Measurements from ENCODE around the gene SPTBN1. TPM values are rescaled to one million over a fixed set of nuclear protein-coding genes. Genes with fewer than 3 reads are reported as not detected.

Gene SPTBN1
- total RNA-seq, 4 donors from 2014 or later: 65.0 to 217 (median 85.3) TPM

DNA sequence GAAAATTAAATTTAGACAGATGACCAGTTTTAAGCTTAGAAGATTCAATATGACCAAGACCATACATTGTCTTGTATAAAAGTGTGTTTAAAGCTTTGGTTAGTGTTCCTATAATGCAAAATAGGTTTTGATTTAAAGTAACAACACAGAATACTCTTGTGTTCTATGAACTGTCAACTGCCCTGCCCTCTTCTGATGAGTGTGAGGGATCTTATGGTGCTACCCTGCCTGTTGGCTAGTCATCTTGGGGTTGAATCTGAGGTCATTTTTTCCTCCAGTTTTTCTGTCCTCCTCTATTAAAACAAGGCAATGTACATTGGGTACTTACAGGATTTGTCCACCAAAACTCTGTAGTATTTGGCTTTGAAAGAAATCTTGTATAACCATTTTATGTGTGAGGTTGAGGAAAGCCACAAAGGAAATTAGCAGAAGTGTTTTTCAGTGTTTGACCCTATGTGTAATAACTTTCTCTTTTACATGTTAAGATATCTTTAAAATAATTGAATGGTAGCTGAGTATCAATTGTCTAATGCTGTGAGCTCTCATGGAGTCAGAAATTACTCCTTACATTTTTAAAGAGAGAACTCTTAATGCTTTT, 129.1 kb downstream of the SPTBN1 start:
- no peaks in the 10 kb centered on the region for H3K9me3 ChIP-seq
- peaks cover 10 to 92% (median 44%) of the 10 kb centered on the region in 3 donors for H3K4me1 ChIP-seq
- H3K36me3 ChIP-seq: no peaks in the 10 kb centered on the region
- no peak for TF ChIP-seq POLR2A (IDR thresholded peaks at IDR 0.05)
- TF ChIP-seq, protein P1, sequence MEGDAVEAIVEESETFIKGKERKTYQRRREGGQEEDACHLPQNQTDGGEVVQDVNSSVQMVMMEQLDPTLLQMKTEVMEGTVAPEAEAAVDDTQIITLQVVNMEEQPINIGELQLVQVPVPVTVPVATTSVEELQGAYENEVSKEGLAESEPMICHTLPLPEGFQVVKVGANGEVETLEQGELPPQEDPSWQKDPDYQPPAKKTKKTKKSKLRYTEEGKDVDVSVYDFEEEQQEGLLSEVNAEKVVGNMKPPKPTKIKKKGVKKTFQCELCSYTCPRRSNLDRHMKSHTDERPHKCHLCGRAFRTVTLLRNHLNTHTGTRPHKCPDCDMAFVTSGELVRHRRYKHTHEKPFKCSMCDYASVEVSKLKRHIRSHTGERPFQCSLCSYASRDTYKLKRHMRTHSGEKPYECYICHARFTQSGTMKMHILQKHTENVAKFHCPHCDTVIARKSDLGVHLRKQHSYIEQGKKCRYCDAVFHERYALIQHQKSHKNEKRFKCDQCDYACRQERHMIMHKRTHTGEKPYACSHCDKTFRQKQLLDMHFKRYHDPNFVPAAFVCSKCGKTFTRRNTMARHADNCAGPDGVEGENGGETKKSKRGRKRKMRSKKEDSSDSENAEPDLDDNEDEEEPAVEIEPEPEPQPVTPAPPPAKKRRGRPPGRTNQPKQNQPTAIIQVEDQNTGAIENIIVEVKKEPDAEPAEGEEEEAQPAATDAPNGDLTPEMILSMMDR (IDR thresholded peaks at IDR 0.05): no peak
- DNase-seq: no peak
- peak overlapping the region in 2 of 4 donors; percentile 28 to 45 for H3K27ac ChIP-seq
- no peak overlapping the region for H3K4me3 ChIP-seq
- intact Hi-C loops (cut with DNase I): no loop called here
- no peaks in the 10 kb centered on the region for H3K27me3 ChIP-seq

DNA sequence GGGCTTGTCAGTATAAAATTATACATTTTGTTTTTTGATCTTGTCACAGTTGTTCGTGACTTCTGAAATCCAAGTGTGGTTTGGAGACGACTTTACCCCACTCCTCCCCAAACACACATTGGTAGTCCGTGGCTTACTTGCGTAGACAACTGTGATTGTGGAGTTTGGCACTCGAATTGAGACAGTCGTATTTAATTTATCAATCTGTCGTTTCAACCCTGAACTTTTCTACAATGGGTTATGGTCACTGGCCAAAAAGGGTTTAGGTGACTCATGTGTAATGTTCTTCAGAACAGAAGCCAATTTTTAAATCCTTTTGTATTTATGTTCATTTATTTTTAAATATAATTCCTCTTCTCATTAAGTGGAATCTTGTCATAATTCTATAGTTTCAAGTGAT, 129.9 kb downstream of the SPTBN1 start:
- intact Hi-C loops (cut with DNase I): no loop called here
- H3K36me3 ChIP-seq: no peaks in the 10 kb centered on the region
- peaks cover 12 to 92% (median 40%) of the 10 kb centered on the region in 3 donors for H3K4me1 ChIP-seq
- DNase-seq: no peak
- H3K4me3 ChIP-seq: no peak overlapping the region
- WGBS, 2 donors: 17% methylated on average over 7 of the region's 7 CpGs
- TF ChIP-seq, protein P1 (IDR thresholded peaks at IDR 0.05): no peak
- TF ChIP-seq POLR2A (IDR thresholded peaks at IDR 0.05): no peak
- no peaks in the 10 kb centered on the region for H3K9me3 ChIP-seq
- H3K27me3 ChIP-seq: no peaks in the 10 kb centered on the region
- peak overlapping the region in 2 of 4 donors; percentile 28 to 45 for H3K27ac ChIP-seq

DNA sequence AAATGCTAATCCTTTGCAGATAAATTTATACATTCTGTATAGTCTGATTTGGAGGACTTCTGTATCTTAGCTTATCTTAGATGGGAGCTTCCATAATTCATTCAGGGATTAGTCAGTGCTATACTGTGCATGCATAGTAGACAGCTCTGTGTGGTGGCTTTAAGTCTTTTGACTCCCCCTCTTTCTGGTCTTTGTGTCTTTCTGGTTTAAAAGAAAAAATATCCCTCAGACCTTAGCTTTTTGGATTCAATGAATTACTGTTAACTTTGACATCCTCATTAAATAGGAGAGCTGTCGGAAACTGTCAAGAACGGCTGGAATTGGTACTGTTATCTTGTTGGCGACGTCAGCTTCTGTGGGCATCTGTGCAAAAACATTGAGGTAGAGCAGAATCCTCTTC, 130.4 kb downstream of the SPTBN1 start:
- H3K36me3 ChIP-seq: no peaks in the 10 kb centered on the region
- H3K27me3 ChIP-seq: no peaks in the 10 kb centered on the region
- TF ChIP-seq, protein P1 (IDR thresholded peaks at IDR 0.05): no peak
- TF ChIP-seq POLR2A (IDR thresholded peaks at IDR 0.05): no peak
- peak overlapping the region in 2 of 4 donors; percentile 28 to 45 for H3K27ac ChIP-seq
- intact Hi-C loops (cut with DNase I): no loop called here
- peaks cover 12 to 92% (median 40%) of the 10 kb centered on the region in 3 donors for H3K4me1 ChIP-seq
- H3K9me3 ChIP-seq: no peaks in the 10 kb centered on the region
- H3K4me3 ChIP-seq: no peak overlapping the region
- no peak for DNase-seq
- WGBS, 2 donors: 74 to 87% methylated on average over 4 of the region's 4 CpGs

DNA sequence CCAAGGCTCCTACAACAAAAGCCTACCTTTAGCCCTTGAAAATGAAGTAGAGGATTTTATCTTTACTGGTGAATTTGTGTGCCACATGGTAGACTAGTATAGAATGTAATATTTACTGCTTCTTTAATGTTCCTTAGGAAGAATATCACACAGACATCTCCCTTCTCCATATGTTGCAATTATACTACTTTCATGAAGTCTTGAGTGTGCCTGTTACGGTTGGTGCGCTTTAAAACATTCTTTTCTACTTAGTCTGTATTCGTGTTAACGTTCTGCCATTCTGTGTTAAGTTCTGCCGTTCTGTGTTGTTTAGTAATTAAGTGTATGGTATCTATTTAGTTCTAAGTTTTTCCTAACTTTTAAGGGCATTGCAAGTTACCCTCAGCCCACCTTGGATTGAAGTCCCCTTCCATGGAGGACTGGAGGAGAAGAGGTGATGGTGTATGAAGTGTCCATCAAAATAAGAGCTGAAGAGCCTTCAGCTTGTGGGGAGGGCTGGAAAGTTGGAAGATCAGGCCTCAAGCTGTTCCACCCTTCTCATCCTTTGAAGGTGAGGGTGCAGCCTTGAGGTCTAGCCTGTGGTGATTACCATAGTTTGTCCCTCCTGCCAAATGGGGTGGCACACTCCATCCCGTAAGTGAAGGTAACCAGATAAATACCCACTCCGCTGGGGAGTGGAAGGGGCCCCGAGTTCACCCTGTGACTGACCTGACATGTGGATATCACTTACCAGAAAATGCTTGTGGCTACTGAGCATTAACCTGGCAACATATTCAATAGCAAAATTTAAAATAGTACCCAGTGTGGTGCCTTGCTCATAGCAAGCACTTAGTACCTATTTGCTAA, 131.3 kb downstream of the SPTBN1 start:
- no peaks in the 10 kb centered on the region for H3K27me3 ChIP-seq
- H3K4me3 ChIP-seq: no peak overlapping the region
- H3K4me1 ChIP-seq: peaks cover 12 to 88% (median 37%) of the 10 kb centered on the region in 3 donors
- intact Hi-C loops (cut with DNase I): no loop called here
- no peaks in the 10 kb centered on the region for H3K36me3 ChIP-seq
- 87 to 91% methylated on average over 6 to 8 of the region's 8 CpGs for WGBS, 2 donors
- peak overlapping the region in 2 of 4 donors; percentile 17 to 58 for H3K27ac ChIP-seq
- no peak for DNase-seq
- no peaks in the 10 kb centered on the region for H3K9me3 ChIP-seq
- no peak for TF ChIP-seq POLR2A (IDR thresholded peaks at IDR 0.05)
- TF ChIP-seq, protein P1 (IDR thresholded peaks at IDR 0.05): no peak

DNA sequence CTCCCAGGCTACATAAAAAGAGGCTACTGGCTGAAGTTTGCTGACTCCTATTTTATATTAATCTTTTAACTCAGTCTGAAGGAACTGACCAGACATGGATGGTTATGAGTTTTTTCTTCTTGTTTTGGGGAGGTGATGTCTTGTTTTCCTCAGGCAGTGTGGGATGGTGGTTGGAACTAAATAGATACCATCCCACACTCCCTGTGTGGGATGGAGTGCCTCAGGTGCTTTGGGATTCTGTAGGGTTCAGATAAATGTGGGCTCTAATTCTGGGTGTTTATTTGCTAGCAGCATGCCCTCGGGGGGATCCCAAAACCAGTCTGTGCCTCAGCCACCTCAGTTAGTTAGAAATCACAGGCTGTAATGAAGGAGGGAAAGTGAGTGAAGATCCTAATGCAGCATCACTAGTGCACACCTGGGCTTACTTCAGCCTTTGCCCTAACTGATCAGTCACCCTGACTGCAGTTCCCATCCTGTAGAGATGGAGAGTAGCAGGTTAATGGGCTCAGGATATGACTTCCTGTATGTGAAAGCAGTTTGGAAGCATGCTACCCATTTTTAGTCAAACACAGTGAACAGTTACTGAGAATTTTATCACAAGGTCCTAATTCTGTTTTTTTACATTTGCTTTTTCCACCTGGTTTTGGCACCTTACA, 132.2 kb downstream of the SPTBN1 start:
- Histone ChIP-seq H3K27ac (peak overlapping the region in 2 of 4 donors; percentile 12 to 58), H3K36me3 (no peaks in the 10 kb centered on the region), H3K27me3 (no peaks in the 10 kb centered on the region), H3K4me3 (no peak overlapping the region), H3K9me3 (no peaks in the 10 kb centered on the region), H3K4me1 (peaks cover 12 to 82% (median 37%) of the 10 kb centered on the region in 3 donors)
- WGBS, 2 donors: 43 to 50% methylated on average over 1 of the region's 1 CpG
- intact Hi-C loops (cut with DNase I): no loop called here
- DNase-seq: no peak
- TF ChIP-seq POLR2A (IDR thresholded peaks at IDR 0.05): no peak
- TF ChIP-seq, protein P1 (IDR thresholded peaks at IDR 0.05): no peak
